NCI-H187 treated with DMSO at 0.1 percent for 48 hours (cell line): ENCODE data around the gene IP6K3.

Experiments
- DNase-seq: peaks from one replicate; lab custom pipeline; 2025; lab: John Stamatoyannopoulos, UW

The IP6K3 gene

GRCh38 chr6:33777398-33778388 is 31.0 kb upstream of the IP6K3 start:
- no peak for DNase-seq

- no peak for DNase-seq
These were observed 30.1 kb upstream of the IP6K3 start for GRCh38 chr6:33776764-33777163.

GRCh38 chr6:33776186-33776585 is 29.5 kb upstream of the IP6K3 start:
- no peak for DNase-seq

- no peak for DNase-seq
These were observed 28.1 kb upstream of the IP6K3 start for GRCh38 chr6:33774774-33775173.

- DNase-seq = no peak
These were observed 26.3 kb upstream of the IP6K3 start for GRCh38 chr6:33772902-33773472.

GRCh38 chr6:33772082-33772830 is 25.6 kb upstream of the IP6K3 start:
- DNase-seq = no peak

GRCh38 chr6:33771146-33772081 is 24.7 kb upstream of the IP6K3 start:
- peak; percentile 24 for DNase-seq

- DNase-seq = no peak
These were observed 24.1 kb upstream of the IP6K3 start for GRCh38 chr6:33770833-33771145.

- DNase-seq = no peak
These were observed 23.6 kb upstream of the IP6K3 start for GRCh38 chr6:33770124-33770832.

GRCh38 chr6:33769248-33769821 is 22.6 kb upstream of the IP6K3 start:
- no peak for DNase-seq

- DNase-seq = peak; percentile 49
These were observed 22.0 kb upstream of the IP6K3 start for GRCh38 chr6:33768644-33769120.

GRCh38 chr6:33766921-33767907 is 20.5 kb upstream of the IP6K3 start:
- no peak for DNase-seq

- DNase-seq = no peak
These were observed 18.7 kb upstream of the IP6K3 start for GRCh38 chr6:33765368-33765767.

- no peak for DNase-seq
These were observed 17.3 kb upstream of the IP6K3 start for GRCh38 chr6:33764036-33764435.

GRCh38 chr6:33763483-33763882 is 16.8 kb upstream of the IP6K3 start:
- DNase-seq = no peak

GRCh38 chr6:33762713-33763112 is 16.0 kb upstream of the IP6K3 start:
- no peak for DNase-seq

- DNase-seq = peak; percentile 55
These were observed 15.4 kb upstream of the IP6K3 start for GRCh38 chr6:33761922-33762629.

- no peak for DNase-seq
These were observed 14.8 kb upstream of the IP6K3 start for GRCh38 chr6:33761581-33761921.
